ENCODE data around the gene ISG20.

The ISG20 gene

DNA sequence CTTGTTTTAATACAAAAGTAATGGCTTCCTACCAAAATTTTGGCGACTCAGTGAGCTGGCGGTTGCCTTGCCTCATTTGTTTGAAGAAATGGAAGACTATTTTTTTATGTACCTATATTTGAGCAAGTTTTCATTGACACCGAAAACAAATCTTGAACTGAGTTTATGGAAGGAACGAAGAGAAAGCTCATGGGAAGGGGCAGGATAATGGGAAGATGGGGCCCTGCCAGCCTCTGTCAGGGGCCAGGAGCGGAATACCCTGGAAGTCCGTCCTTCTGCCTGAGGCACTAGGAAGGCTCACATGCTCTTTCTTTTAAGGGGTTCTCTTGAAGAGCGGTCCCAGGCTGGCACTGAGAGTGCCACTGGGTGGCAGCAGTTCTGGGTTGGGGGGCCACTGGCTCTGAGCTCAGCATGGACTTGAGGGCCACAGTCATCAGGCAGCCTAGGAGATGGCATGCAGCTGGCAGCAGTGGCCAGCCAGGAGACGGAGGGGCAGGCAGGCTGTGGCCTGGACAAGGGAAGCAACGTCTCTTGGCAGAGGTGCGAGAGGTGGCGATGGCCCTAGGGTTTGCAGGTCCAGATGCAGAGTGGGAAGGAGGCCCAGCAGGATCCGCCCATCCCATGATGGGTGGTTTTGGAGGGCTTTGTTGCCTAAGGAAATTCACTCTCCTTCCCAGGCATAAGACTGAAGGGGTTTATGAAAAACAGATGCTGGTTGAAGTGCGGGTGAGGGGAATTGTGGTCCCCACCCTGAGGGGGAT, 41.6 kb downstream of the ISG20 start:
- DNase-seq (ENCODE audit: low read depth), result no peak
- TF ChIP-seq, protein P1, sequence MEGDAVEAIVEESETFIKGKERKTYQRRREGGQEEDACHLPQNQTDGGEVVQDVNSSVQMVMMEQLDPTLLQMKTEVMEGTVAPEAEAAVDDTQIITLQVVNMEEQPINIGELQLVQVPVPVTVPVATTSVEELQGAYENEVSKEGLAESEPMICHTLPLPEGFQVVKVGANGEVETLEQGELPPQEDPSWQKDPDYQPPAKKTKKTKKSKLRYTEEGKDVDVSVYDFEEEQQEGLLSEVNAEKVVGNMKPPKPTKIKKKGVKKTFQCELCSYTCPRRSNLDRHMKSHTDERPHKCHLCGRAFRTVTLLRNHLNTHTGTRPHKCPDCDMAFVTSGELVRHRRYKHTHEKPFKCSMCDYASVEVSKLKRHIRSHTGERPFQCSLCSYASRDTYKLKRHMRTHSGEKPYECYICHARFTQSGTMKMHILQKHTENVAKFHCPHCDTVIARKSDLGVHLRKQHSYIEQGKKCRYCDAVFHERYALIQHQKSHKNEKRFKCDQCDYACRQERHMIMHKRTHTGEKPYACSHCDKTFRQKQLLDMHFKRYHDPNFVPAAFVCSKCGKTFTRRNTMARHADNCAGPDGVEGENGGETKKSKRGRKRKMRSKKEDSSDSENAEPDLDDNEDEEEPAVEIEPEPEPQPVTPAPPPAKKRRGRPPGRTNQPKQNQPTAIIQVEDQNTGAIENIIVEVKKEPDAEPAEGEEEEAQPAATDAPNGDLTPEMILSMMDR (IDR thresholded peaks at IDR 0.05; ENCODE audit: low read depth, low read length, missing control alignments), result no peak
- H3K4me3 ChIP-seq (ENCODE audit: low read depth, low read length), result no peak overlapping the region

DNA sequence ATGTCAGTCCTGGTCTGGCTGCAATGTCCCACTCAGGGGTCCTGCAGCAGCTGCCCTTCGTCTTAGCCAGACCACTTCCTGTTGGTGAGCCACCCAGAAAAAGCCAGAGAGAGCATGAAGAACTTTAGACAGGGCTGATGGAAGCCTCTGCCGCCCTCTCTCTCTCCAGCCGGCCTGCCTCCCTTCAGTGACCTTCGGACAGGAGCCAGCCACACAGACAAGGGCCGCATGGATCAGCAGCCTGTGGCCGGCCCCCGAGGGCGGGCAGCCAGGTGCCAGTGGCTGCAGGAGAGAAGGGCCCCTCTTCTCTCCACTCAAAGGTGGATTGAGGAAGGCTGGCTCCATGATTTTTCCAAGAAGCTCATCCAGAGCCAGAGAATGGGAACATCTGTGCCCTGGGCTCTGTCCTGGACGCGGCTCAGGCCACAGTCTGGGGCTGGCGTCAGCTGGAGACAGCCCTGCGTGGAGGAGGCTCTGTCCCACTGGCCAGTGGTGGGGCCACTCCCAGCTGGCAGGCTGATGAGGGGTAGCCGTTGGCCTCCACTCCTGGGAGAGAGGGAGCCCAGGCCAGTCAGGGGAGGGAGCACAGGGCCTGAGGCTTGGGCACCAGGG, 42.9 kb downstream of the ISG20 start:
- no peak overlapping the region for H3K4me3 ChIP-seq (ENCODE audit: low read depth, low read length)
- no peak for DNase-seq (ENCODE audit: low read depth)
- TF ChIP-seq, protein P1 (IDR thresholded peaks at IDR 0.05; ENCODE audit: low read depth, low read length, missing control alignments), result no peak

DNA sequence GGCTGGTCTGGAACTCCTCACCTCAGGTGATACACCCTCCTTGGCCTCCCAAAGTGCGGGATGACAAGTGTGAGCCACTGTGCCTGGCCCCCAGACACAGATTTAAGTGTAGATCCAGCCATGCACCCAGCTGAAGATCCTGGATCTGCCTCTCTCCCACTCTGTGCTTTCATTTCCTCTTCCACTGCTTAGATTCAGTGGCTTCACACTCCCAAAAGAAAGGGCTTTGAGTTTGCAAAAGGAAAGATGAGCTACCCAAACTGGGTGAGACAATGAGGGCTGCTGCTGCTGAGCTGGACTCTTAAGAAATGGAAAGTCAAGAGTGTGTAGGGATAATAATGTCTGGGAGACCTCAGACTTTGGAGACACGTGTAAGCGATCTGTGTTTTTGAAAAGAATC, 45.5 kb downstream of the ISG20 start:
- H3K4me3 ChIP-seq (ENCODE audit: low read depth, low read length), result no peak overlapping the region
- TF ChIP-seq, protein P1 (IDR thresholded peaks at IDR 0.05; ENCODE audit: low read depth, low read length, missing control alignments), result no peak
- DNase-seq (ENCODE audit: low read depth), result no peak

DNA sequence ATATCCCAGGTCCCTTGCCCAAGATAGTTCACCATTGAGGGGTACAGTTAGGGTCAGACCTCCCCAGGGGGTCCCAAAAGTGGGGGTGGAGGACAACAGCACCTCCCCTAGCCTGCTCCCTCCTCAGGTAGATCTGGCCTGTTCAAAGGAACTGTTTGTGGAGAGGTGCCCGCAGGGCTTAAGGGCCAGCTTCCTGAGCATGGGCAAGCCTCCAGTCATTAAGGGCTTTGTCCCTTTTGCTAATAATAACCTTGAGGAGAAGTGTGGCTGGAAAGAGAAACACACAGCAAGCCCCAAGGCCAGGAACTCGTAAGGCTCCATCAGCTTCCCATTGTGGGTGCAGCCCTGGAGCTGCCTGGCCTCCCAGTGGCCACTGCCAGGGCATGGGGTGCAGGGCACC, 47.4 kb downstream of the ISG20 start:
- TF ChIP-seq, protein P1 (IDR thresholded peaks at IDR 0.05; ENCODE audit: low read depth, low read length, missing control alignments), result no peak
- H3K4me3 ChIP-seq (ENCODE audit: low read depth, low read length), result no peak overlapping the region
- DNase-seq (ENCODE audit: low read depth), result no peak

DNA sequence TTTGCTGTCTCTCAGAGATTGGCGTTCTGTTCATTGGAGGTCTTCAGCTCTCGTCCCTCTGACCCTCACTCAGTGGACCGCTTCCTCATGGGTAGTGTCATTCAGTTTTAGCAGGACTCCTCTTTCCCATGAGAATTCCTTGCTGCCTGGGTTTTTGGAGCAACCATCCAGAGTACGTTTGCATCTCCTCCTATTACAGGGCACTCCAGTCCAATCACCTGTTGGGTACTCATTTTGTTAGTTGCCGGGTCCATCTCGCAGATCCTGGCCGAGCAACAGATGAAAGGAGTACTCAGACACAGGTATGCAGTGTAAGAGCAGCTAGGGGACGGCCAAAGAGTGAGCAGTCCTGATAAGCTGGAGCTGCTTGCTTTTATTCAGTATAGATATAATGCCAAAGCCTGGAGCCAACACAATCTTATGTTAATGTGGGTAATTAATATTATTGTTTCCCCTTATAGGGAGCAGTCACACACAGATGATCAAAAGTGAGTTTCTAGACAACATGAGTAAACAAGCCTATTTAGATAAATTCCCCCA, 49.6 kb downstream of the ISG20 start:
- no peak for DNase-seq (ENCODE audit: low read depth)
- TF ChIP-seq, protein P1 (IDR thresholded peaks at IDR 0.05; ENCODE audit: low read depth, low read length, missing control alignments), result no peak
- H3K4me3 ChIP-seq (ENCODE audit: low read depth, low read length), result no peak overlapping the region

DNA sequence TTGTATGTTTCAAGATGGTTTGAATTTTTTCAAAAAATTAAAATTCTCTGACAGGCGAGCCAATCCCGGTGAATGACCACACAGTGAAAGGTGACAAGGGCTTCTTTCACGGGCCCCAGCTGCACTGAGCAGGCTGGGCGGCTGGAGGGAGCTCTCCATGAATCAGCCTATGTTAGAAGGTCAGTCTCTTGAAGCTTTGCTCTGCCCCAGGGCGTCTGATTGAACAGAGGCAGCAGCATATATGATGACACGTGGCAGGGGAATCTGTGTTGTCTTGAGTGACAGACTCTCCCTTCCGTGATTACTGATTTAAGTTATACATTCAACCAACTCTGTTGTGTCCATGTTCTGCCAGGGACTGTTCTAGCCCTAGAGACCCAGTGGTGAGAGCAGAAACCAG, 51.5 kb downstream of the ISG20 start:
- TF ChIP-seq, protein P1 (IDR thresholded peaks at IDR 0.05; ENCODE audit: low read depth, low read length, missing control alignments), result no peak
- DNase-seq (ENCODE audit: low read depth), result no peak
- no peak overlapping the region for H3K4me3 ChIP-seq (ENCODE audit: low read depth, low read length)

Measured in GM12864 (cell line).